SU-DHL-6 (cell line): ENCODE data around the gene SRGAP3.

Experiments
- EZH2phosphoT487 ChIP-seq: fragments of 200-600 bp; sonication (generic), shearing (Covaris generic); conservative IDR thresholded peaks from 2 replicates; pipeline ENCODE4 v1.6.1; 2018; ENCODE audit warnings: mild to moderate bottlenecking, antibody characterized with exemption, low read length, moderate library complexity, mixed read lengths
- TF ChIP-seq, protein P1 (sequence below): fragments of 200-600 bp; sonication (generic); IDR thresholded peaks from one replicate; pipeline ENCODE4 v1.5.1; 2017; ENCODE audit warnings: antibody characterized with exemption, mild to moderate bottlenecking, low read length, moderate library complexity; ENCODE audit not compliant: insufficient read depth, poor library complexity, severe bottlenecking

GRCh38 chr3:9241956-9242355 is 7.5 kb downstream of the SRGAP3 start:
- TF ChIP-seq, protein P1, sequence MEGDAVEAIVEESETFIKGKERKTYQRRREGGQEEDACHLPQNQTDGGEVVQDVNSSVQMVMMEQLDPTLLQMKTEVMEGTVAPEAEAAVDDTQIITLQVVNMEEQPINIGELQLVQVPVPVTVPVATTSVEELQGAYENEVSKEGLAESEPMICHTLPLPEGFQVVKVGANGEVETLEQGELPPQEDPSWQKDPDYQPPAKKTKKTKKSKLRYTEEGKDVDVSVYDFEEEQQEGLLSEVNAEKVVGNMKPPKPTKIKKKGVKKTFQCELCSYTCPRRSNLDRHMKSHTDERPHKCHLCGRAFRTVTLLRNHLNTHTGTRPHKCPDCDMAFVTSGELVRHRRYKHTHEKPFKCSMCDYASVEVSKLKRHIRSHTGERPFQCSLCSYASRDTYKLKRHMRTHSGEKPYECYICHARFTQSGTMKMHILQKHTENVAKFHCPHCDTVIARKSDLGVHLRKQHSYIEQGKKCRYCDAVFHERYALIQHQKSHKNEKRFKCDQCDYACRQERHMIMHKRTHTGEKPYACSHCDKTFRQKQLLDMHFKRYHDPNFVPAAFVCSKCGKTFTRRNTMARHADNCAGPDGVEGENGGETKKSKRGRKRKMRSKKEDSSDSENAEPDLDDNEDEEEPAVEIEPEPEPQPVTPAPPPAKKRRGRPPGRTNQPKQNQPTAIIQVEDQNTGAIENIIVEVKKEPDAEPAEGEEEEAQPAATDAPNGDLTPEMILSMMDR = no peak
- no peak for TF ChIP-seq EZH2phosphoT487
